HG03045 (cell line): ENCODE measurements around the gene PCDH10.
"Not testable (repeated sequence)": the region's sequence is repeated elsewhere in the genome, so short reads cannot be mapped to it uniquely, and the experiment has no call there.

Source experiments
- ATAC-seq: cut with Tn5 transposase; IDR thresholded peaks from one replicate; pipeline ENCODE4 v1.9.1; 2021; ENCODE audit warnings: mild to moderate bottlenecking, moderate library complexity; ENCODE audit not compliant: unreplicated experiment

PCDH10 gene

GRCh38 chr4:133233922-133234321, 84.8 kb downstream of the PCDH10 start:
- ATAC-seq, result no peak

- not testable (repeated sequence) for ATAC-seq
These were observed 91.4 kb downstream of the PCDH10 start for GRCh38 chr4:133240451-133240850.
